Colonic mucosa (tissue), 4 donors: ENCODE measurements around the gene GULP1. TPM values are rescaled to one million over a fixed set of nuclear protein-coding genes. Genes with fewer than 3 reads are reported as not detected.

Experiments used
- DNase-seq: peaks from one replicate; pipeline ENCODE4 v3.0.0-alpha.2; 2020
- H3K27ac ChIP-seq: fragments of 200-600 bp; one replicate; pipeline ENCODE4 v1.8.0; 2021
- H3K27me3 ChIP-seq: fragments of 200-600 bp; one replicate; pipeline ENCODE4 v1.8.0; 2021
- H3K36me3 ChIP-seq: fragments of 200-600 bp; one replicate; pipeline ENCODE4 v1.8.0; 2021
- H3K4me1 ChIP-seq: fragments of 200-600 bp; one replicate; pipeline ENCODE4 v1.8.0; 2021; ENCODE audit warnings: mild to moderate bottlenecking
- H3K4me3 ChIP-seq: fragments of 200-600 bp; one replicate; pipeline ENCODE4 v1.8.0; 2021
- H3K9ac ChIP-seq, 2 donors: one replicate each; pipeline ENCODE4 v1.7.0; 2013; ENCODE audit warnings: control low read depth in 2 of 2, low read depth in 2 of 2, low read length in 2 of 2
- H3K9me3 ChIP-seq: fragments of 200-600 bp; one replicate; pipeline ENCODE4 v1.8.0; 2021
- intact Hi-C: fragments of 100-400 bp; cut with DNase I; formaldehyde crosslinking; loops from one replicate; pipeline ENCODE4 v1.14.1; 2022
- total RNA-seq, 2 donors: library from RNA; stranded (reverse); fragmentation: NEBNext Ultra II Directional in 1 of 2; extraction: Animal tissue kit (Norgen Biotek cat#: 25700) in 1 of 2; gene quantifications; one replicate each; pipeline ENCODE4 v1.2.1, GENCODE V29; 2021
- TF ChIP-seq, protein P1 (sequence below): fragments of 200-600 bp; IDR thresholded peaks from one replicate; pipeline ENCODE4 v1.8.0; 2022; ENCODE audit warnings: antibody characterized with exemption, mild to moderate bottlenecking
- donor health status: healthy.
- donor health status: DM: no; HTN: no; CAD: no.
- donor health status: DM: no; HTN: no; CAD: no.

Gene GULP1
- total RNA-seq, 2 donors from 2014 or later: 10.4 to 11.8 TPM

DNA sequence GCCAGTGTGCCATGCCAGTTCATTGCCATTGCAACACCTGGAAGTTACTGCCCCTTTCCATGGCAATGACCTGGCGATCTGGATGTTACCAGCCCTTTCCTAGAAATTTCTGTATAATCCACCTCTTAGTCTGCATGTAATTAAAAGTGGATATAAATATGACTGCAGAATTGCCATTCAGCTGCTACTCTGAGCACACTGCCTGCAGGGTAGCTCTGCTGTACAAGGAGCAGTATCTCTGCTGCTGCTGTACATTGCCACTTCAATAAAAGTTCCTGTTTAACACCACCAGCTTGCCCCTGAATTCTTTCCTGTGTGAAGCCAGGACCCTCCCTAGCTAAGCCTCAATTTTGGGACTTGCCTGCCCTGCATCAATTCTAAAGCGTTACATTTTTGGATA is 17.4 kb upstream of the GULP1 start:
- H3K4me1 ChIP-seq: no peaks in the 10 kb centered on the region
- intact Hi-C loops: no loop called here
- no peak for DNase-seq
- no peak overlapping the region for H3K4me3 ChIP-seq
- TF ChIP-seq, protein P1, sequence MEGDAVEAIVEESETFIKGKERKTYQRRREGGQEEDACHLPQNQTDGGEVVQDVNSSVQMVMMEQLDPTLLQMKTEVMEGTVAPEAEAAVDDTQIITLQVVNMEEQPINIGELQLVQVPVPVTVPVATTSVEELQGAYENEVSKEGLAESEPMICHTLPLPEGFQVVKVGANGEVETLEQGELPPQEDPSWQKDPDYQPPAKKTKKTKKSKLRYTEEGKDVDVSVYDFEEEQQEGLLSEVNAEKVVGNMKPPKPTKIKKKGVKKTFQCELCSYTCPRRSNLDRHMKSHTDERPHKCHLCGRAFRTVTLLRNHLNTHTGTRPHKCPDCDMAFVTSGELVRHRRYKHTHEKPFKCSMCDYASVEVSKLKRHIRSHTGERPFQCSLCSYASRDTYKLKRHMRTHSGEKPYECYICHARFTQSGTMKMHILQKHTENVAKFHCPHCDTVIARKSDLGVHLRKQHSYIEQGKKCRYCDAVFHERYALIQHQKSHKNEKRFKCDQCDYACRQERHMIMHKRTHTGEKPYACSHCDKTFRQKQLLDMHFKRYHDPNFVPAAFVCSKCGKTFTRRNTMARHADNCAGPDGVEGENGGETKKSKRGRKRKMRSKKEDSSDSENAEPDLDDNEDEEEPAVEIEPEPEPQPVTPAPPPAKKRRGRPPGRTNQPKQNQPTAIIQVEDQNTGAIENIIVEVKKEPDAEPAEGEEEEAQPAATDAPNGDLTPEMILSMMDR: no peak
- H3K36me3 ChIP-seq: no peaks in the 10 kb centered on the region
- no peak overlapping the region for H3K27ac ChIP-seq
- H3K27me3 ChIP-seq: no peaks in the 10 kb centered on the region
- H3K9ac ChIP-seq: no peak overlapping the region
- H3K9me3 ChIP-seq: no peaks in the 10 kb centered on the region

DNA sequence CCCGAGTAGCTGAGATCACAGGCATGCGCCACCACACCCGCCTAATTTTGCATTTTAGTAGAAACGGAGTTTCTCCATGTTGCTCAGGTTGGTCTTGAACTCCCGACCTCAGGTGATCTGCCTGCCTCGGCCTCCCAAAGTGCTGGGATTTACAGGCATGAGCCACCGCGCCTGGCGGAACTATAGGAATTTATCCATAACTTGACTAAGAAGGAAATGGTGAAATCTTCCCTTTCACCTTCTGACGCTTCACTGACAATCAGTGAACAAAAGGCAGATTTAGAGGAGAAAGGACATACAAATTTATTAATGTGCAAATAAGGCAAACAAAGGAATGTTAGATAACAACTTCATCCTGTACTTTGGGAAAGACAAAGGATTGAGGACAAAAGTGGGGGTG is 15.4 kb upstream of the GULP1 start:
- Histone ChIP-seq H3K9ac (no peak overlapping the region), H3K27ac (no peak overlapping the region), H3K9me3 (no peaks in the 10 kb centered on the region), H3K4me1 (no peaks in the 10 kb centered on the region), H3K27me3 (no peaks in the 10 kb centered on the region), H3K36me3 (no peaks in the 10 kb centered on the region), H3K4me3 (no peak overlapping the region)
- DNase-seq: no peak
- TF ChIP-seq, protein P1: no peak
- intact Hi-C loops: no loop called here

DNA sequence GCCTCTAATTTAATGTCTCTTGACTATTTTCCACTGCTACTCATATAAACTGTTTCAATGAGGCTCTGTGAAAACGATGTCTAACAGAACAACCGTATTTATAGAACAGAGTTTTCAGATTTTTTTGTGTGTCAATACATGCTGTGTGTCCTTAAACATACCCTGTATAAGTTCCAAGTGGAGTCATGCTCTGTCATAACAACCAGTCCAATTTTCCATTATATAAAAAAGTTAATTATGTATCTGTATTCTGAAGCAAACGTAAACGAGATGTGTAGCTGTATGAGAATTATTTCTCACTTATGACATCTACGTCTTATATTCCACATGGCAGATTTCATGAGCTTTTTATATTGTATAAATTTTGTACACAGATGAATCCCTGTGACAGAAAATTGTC is 13.9 kb upstream of the GULP1 start:
- Histone ChIP-seq H3K4me3 (no peak overlapping the region), H3K9ac (no peak overlapping the region), H3K4me1 (no peaks in the 10 kb centered on the region), H3K9me3 (no peaks in the 10 kb centered on the region), H3K27ac (no peak overlapping the region), H3K27me3 (no peaks in the 10 kb centered on the region), H3K36me3 (no peaks in the 10 kb centered on the region)
- intact Hi-C loops: no loop called here
- no peak for DNase-seq
- TF ChIP-seq, protein P1: no peak

DNA sequence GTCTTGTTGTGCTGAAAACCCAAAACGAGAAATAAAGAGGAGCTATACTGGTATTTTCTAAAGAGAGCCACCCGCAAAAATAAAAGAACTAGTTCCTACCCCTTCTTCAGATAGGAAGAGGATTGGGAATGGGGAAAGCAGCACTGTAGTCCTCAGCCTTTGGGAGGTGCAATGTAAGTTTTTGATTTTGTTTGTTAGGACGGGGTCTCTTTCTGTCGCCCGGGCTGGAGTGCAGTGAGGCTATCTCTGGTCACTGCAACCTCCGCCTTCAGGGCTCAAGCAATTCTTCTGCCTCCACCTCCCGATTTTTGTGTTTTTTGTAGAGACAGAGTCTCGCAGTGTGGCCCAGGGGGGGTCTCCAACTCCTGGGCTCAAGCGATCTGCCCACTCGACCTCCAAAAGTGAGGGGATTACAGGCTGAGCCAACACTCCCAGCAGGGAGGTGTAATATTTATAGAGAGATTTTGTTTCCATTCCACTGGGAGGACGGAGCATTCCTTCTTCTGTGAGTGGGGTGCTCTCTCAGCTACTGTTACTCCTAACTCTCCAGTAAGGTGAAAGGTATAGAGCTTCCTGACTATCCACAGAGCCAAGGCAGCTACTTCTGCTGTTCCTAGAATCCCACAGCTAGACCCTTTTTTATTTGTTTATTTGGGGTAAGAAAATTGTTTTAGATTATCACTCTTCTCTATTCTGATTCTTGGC is 13.1 kb upstream of the GULP1 start:
- no peak for DNase-seq
- Histone ChIP-seq H3K27me3 (no peaks in the 10 kb centered on the region), H3K27ac (no peak overlapping the region), H3K36me3 (no peaks in the 10 kb centered on the region), H3K4me3 (no peak overlapping the region), H3K9ac (no peak overlapping the region), H3K4me1 (no peaks in the 10 kb centered on the region), H3K9me3 (no peaks in the 10 kb centered on the region)
- intact Hi-C loops: no loop called here
- TF ChIP-seq, protein P1: no peak

DNA sequence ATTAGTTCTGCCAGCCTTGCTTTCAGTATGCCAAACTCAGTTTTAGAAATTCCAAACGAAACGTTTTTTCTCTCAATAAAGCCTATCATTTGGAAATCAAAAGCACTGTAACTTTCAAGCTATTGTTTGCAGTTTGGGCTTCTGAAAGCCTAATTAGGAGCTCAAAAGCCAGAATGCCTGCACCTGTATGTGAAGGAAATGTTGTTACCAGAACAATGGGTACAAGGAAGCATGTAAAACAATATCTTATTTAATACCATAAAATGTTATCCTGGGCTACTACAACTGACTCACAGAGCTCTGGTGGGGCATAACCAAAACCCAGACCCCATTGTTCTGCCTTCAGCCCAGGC is 12.6 kb upstream of the GULP1 start:
- TF ChIP-seq, protein P1: no peak
- no peak for DNase-seq

More for the DNA sequence above, 12.6 kb upstream of the GULP1 start:
- Histone ChIP-seq H3K27ac (no peak overlapping the region), H3K27me3 (no peaks in the 10 kb centered on the region), H3K4me1 (no peaks in the 10 kb centered on the region), H3K9me3 (no peaks in the 10 kb centered on the region), H3K4me3 (no peak overlapping the region), H3K36me3 (no peaks in the 10 kb centered on the region), H3K9ac (no peak overlapping the region)
- intact Hi-C loops: no loop called here
